Erythroblast (primary cell): Measurements from ENCODE around the gene TNRC6A.
A peak's percentile ranks its signal among the peaks of the same experiment; 100 is the strongest.
"Not testable (repeated sequence)": the region's sequence is repeated elsewhere in the genome, so short reads cannot be mapped to it uniquely, and the experiment has no call there.

Experiments
- DNase-seq, 2 experiments: peaks; one replicate each; lab custom pipeline; 2025; lab: John Stamatoyannopoulos, UW
- GATA1 ChIP-seq: IDR thresholded peaks from 2 replicates; pipeline ENCODE4 v1.6.1; 2011; ENCODE audit warnings: low read depth, mild to moderate bottlenecking, control low read depth, low read length, moderate library complexity
- POLR2A ChIP-seq: IDR thresholded peaks from 2 replicates; pipeline ENCODE4 v1.6.1; 2011; ENCODE audit warnings: mild to moderate bottlenecking, low read length

The TNRC6A gene

DNA sequence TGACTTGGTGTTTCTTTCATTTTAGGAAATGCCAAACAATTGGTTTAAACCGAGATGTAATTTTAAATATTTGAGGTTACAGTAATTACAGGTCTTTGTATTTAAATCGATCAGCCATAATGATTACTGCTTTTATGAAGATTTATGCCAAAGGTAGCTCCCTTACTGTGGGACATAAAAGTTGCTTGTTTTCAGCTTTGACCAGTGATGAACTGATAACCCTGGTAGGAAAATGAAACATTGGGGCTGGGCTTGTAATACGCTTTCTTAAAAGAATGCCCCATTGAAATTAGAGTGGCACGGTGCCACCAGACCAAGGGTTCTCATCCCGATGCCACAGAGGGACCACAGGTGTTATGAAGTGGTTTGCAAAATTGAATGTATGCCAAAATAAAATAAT is 7.3 kb downstream of the TNRC6A start:
- peak; percentile 16 to 29 for DNase-seq

DNA sequence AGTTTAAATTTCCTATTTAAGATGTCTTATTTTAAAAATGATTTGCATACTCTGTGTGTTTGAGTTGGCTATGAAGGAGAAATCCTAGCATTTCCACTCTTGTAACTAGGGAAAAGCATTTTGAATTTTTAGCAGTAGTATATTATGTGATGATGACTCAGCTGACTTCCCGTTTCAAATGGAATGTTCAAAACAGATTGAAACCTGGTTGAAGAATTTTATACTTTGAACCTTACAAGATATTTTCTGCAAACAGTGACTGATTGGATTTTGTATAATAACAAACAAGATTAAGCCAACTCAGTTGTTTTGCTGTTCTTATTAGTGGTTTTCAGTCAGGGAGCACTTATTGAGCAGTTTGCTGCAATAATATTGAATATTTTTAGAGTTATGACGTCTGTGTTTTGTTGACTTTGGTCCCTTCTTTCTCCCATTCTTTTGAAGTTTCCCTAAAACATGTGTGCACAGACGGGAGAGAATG is 8.0 kb downstream of the TNRC6A start:
- TF ChIP-seq POLR2A = no peak
- TF ChIP-seq GATA1 = no peak
- DNase-seq = peak in 1 of 2 experiments; percentile 30

More for the DNA sequence above, 7.3 kb downstream of the TNRC6A start:
- TF ChIP-seq GATA1 (no peak), POLR2A (no peak)

DNA sequence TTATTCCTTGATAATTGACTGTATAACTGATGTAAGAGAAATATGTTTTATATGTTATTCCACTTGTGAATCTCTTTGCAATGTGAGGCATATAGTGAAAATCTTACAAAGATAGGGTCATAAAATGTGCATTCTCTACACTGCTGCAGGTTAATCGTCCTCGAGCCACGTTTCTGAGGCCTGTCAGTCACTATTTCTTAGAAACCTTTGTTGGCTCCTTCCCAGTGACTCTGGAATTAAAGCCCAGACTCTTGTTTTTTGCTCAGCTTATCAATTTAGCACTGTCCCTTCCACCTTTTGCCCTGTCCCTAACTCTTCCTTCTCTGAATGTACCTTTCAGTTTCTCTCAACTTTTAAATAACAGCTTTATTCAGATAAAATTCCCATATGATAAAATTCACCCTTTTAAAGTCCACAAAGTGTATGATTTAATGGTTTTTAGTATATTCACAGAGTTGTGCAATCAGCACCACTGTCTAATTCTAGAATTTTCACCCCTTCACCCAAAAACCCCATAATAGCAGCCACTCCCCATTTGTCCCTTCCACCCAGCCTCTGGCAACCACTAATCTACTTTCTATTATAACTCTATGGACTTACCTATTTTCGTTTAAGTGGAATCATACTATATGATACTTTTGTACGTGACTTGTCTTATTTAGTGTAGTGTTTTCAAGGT is 8.6 kb downstream of the TNRC6A start:
- TF ChIP-seq POLR2A = no peak
- no peak for TF ChIP-seq GATA1
- peak in 1 of 2 experiments; percentile 10 for DNase-seq

DNA sequence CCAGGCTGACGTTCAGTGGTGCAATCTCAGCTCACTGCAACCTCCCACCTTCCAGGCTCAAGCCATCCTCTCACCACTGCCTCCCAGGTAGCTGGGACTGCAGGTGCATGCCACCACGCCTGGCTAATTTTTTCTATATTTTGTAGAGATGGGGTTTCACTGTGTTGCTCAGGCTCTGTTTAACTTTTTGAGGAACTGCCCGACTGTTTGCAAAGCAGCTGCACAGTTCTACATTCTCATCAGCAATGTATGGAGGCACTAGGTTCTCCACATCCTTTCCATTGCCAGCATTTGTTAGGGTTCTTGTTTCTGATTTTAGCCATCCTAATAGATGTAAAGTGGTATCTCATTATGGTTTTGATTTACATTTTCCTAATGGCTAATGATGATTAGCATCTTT is 9.4 kb downstream of the TNRC6A start:
- no peak for TF ChIP-seq GATA1
- TF ChIP-seq POLR2A = no peak
- DNase-seq = no peak

DNA sequence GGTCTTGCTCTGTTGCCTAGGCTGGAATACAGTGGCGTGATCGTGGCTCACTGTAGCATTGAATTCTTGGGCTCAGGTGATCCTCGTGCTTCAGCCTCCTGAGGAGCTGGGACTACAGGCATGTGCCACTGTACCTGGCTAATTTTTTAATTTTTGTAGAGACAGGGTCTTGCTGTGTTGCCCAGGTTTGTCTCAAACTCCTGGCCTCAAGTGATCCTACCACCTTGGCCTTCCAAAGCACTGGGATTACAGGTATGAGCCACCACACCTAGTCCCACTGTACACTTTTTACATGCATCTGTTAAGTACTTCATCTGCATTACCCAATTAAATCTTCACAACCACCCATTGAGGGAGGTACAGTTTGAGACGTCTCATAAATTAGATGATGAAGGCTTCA is 12.4 kb downstream of the TNRC6A start:
- DNase-seq = no peak
- TF ChIP-seq GATA1 (no peak), POLR2A (no peak)

DNA sequence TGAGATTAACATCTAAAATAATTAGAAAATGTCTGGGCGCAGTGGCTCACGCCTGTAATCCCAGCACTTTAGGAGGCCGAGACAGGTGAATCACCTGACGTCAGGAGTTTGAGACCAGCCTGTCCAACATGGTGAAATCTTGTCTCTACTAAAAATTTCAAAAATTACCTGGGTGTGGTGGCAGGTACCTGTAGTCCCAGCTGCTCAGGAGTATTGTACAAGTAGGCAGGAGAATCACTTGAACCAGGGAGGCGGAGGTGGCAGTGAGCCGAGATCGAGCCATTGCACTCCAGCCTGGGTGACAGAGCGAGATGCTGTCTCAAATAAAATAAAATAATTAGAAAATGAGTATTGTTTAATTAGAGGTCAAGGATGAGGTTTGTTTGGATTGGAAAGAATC is 13.2 kb downstream of the TNRC6A start:
- not testable (repeated sequence) for DNase-seq

DNA sequence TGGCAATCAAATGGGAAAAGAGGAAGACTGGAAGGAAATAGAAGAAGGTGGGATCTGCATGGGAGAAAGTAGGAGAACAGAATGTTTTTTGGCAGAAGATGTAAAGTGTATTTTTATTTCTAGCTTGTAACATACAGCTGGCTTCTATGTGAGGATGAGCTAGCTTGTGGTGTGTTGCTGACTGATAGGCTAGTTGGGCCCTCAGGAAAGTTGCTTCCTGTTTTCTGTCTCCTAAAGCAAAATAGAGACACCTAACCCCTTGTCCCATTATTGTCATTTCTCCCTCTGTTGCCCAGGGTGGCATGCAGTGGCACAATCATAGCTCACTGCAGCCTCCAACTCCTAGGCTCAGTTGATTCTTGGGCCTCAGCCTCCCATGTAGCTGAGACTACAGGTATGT is 15.9 kb downstream of the TNRC6A start:
- no peak for TF ChIP-seq GATA1
- TF ChIP-seq POLR2A = no peak

DNA sequence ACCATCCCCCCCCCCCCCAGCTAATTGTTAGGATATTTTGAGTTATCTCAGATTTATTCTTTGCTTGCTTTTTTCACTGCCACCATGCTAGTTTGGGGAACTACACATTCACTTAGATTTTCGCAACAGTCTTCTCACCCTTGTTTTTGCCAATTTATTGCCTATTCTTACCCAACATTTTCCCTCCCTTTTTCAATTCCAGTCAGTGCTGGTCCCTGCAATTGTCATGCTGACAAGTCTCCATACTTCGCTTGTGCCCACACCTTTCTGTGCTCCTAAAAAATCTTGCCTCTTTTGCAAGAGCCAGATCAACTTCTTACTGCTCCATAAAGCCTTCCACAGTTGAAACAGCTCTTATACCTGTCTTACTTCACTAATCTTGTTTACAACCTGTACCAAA is 16.3 kb downstream of the TNRC6A start:
- no peak for TF ChIP-seq GATA1
- no peak for TF ChIP-seq POLR2A
- no peak for DNase-seq

More for the DNA sequence above, 15.9 kb downstream of the TNRC6A start:
- no peak for DNase-seq

DNA sequence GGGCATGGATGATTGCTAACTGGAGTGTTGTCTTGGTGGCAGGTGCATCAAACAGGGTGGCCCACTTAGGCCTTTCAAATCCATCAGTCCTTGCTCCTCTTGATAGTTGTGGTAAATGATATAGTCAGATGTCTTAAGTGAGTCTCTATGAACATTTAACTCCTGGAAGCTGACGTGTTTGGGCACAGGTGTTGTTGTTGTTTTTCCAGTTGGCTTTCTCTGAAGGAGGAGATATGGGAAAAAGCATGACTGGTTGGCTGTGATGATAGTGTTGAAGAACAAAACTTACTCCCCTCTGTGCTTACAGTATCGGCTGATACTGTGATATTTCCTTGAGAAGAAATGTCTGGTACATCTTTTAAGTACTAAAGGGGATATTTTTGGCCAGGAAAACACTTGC is 18.0 kb downstream of the TNRC6A start:
- TF ChIP-seq POLR2A (no peak), GATA1 (no peak)

DNA sequence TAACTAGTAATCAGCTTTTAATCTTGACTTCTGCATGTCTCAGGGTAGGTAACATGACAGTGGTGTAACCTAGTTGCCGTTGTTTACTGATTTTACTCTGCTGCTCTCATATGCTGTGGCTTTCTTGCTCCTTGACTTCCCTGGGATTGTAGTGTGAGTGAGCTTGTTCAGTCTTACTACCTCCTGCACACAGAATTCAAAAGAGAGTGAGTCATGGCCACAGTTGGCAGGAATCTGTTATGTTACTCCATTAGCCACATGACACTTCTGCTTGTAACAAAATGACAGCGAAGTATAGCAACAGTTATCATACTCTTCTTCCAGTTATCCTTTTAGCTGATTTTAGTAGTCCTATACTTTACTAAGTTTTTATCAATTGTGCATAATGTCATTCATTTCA is 18.8 kb downstream of the TNRC6A start:
- peak; percentile 20 to 65 for DNase-seq
- TF ChIP-seq GATA1 (no peak), POLR2A (no peak)

More for the DNA sequence above, 18.0 kb downstream of the TNRC6A start:
- no peak for DNase-seq

DNA sequence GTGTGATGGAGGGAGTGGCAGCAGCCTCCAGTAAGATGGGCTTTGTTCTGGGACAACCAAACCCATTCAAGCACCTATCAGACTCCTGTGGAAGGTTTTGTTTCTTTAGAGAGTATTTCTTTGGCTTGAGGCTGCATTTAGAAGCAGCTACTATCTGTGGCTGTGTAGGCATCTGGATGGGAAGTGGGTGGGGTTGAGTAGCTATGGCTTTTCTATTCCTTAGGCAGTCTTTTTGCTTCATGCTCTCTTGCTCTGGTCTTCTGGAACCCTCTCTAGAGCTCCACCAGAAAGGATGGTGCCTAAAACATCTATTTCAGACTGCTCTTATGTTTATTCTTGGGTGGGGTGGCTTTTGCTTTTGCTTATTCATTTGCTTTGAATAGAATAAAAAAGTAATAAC is 19.9 kb downstream of the TNRC6A start:
- TF ChIP-seq POLR2A = no peak
- TF ChIP-seq GATA1 = no peak
- peak; percentile 14 to 17 for DNase-seq

DNA sequence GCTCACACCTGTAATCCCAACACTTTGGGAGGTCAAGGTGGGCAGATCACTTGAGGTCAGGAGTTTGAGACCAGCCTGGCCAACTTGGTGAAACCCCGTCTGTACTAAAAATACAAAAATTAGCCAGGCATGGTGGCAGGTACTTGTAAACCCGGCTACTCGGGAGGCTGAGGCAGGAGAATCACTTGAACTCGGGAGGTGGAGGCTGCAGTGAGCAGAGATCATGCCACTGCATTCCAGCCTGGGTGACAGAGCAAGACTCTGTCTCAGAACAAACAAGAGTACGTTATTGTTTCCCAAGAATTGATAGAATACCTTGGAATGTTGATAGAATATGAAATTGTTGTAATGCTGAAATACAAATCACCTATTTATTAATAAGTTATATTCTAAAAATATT is 20.4 kb downstream of the TNRC6A start:
- DNase-seq = not testable (repeated sequence)

DNA sequence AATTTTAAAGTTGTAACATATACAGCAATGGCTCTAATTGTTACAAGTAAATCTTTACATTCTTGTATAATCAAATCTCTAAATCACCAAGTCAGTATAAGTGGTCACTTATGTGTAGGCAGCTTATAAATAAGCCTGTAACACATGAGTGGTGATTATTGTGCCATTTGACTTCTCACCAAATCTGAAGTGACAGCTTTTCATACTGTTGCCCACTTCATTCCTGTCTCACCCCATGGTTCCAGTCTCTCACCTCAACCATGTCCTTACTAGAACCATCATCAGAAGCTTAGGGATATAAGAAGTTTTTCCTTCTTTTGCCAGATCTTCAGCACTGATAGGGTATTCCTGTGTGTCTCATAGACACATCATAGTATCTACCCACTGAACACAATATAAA is 23.5 kb downstream of the TNRC6A start:
- TF ChIP-seq GATA1 (no peak), POLR2A (no peak)
- DNase-seq = no peak

DNA sequence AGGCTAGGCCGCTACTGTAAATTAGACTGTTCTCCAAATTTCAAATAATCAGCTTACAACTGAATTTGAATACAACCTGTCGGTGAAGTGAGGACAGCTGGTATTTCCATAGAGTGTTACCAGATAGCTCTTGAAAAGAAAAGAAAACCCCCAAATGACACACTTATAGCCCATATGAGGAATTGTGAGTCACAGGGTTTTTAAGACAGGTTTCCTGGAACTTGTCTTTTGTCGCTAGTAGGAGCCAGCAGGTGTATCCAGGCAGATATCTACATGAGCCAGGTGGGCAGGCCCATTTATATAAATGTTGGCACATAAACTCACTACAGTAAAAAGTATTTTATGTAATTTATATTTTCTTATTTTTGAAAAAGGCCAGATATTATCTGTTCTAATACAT is 24.0 kb downstream of the TNRC6A start:
- DNase-seq = no peak
- TF ChIP-seq POLR2A (no peak), GATA1 (no peak)

DNA sequence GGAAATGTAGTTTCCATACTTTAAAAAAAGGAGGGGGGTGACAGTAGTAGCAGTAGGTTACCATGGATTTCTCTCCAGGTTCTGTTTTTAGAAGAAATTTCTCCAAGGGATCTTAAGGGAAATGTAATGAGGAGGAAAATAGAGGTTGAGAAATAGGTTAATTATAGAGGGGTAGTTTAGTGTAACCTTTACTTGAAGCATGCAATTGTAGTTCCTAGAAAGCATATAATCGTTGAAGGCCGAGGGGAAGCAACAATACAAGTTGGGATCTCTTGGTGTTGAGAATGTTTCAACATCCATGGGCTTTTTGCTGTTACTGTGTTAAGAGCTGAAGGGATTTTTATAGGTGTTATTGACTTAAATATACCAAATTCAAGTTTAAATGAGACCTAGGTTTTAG is 25.1 kb downstream of the TNRC6A start:
- DNase-seq = no peak
- TF ChIP-seq POLR2A = no peak
- TF ChIP-seq GATA1 = no peak
